Osteoblast (primary cell): ENCODE data around the gene PSMD6. TPM values are rescaled to one million over a fixed set of nuclear protein-coding genes. Genes with fewer than 3 reads are reported as not detected.

Source experiments
- DNase-seq: peaks from one replicate; pipeline ENCODE4 v3.0.0; 2011; ENCODE audit warnings: low spot score, mixed read lengths; ENCODE audit not compliant: insufficient read length; ENCODE audit errors: missing footprints
- H2AFZ ChIP-seq: 2 replicates; pipeline ENCODE4 v1.6.0; 2011; ENCODE audit warnings: mild to moderate bottlenecking, low read length
- H3K27ac ChIP-seq: 2 replicates; pipeline ENCODE4 v1.5.1; 2011; ENCODE audit warnings: mild to moderate bottlenecking, low read depth, low read length, moderate library complexity
- H3K27me3 ChIP-seq: 2 replicates; pipeline ENCODE4 v1.6.0; 2012; ENCODE audit warnings: mild to moderate bottlenecking, control low read depth, inconsistent platforms, low read length, moderate library complexity; ENCODE audit not compliant: insufficient read depth
- H3K36me3 ChIP-seq: 2 replicates; pipeline ENCODE4 v1.5.1; 2011; ENCODE audit warnings: mild to moderate bottlenecking, low read length, control low read depth, moderate library complexity; ENCODE audit not compliant: insufficient read depth
- H3K4me1 ChIP-seq: 2 replicates; pipeline ENCODE4 v1.5.1; 2011; ENCODE audit warnings: mild to moderate bottlenecking, low read length, control low read depth, moderate library complexity; ENCODE audit not compliant: insufficient read depth
- H3K4me2 ChIP-seq: 2 replicates; pipeline ENCODE4 v1.6.0; 2011; ENCODE audit warnings: mild to moderate bottlenecking, low read length; ENCODE audit not compliant: insufficient read depth
- H3K4me3 ChIP-seq: fragments of 200-600 bp; sonication (generic); 3 replicates; pipeline ENCODE4 v1.5.1; 2012; ENCODE audit warnings: mild to moderate bottlenecking, low read length, inconsistent platforms; ENCODE audit not compliant: insufficient read depth
- H3K79me2 ChIP-seq: 2 replicates; pipeline ENCODE4 v1.6.0; 2012; ENCODE audit warnings: mild to moderate bottlenecking, low read length, control low read depth, inconsistent platforms; ENCODE audit not compliant: insufficient read depth
- H3K9me3 ChIP-seq: 2 replicates; pipeline ENCODE4 v1.5.1; 2011; ENCODE audit warnings: low read depth, low read length, control low read depth
- H4K20me1 ChIP-seq: 2 replicates; pipeline ENCODE4 v1.6.0; 2012; ENCODE audit warnings: mild to moderate bottlenecking, low read length, control low read depth; ENCODE audit not compliant: insufficient read depth
- CTCF ChIP-seq: IDR thresholded peaks from 2 replicates; pipeline ENCODE4 v1.5.1; 2011; ENCODE audit warnings: mild to moderate bottlenecking, low read depth, low read length, moderate library complexity; ENCODE audit errors: extremely low read depth
- total RNA-seq: library from RNA; depleted of rRNA; stranded (reverse); fragments of >200 nt; gene quantifications from 2 replicates; pipeline ENCODE4 v1.2.3, GENCODE V29; 2012

The PSMD6 gene
- total RNA-seq, 1 donor, result 76.7 TPM

- Histone ChIP-seq H3K4me3 (no peak overlapping the region), H3K4me2 (no peak overlapping the region), H3K79me2 (peaks cover 81% of the 10 kb centered on the region), H2AFZ (no peak overlapping the region), H3K27me3 (no peaks in the 10 kb centered on the region), H3K36me3 (peaks cover 13% of the 10 kb centered on the region), H4K20me1 (peaks cover 17% of the 10 kb centered on the region), H3K4me1 (peaks cover 48% of the 10 kb centered on the region), H3K27ac (no peak overlapping the region), H3K9me3 (no peaks in the 10 kb centered on the region)
- no peak for DNase-seq
- no peak for TF ChIP-seq CTCF
Observed at GRCh38 chr3:63969876-63970275, 53.4 kb downstream of the PSMD6 start.

GRCh38 chr3:63968612-63969350 is 54.5 kb downstream of the PSMD6 start:
- H3K4me2 ChIP-seq, result peak overlapping the region; percentile 76
- H3K4me1 ChIP-seq, result peaks cover 50% of the 10 kb centered on the region
- peaks cover 7% of the 10 kb centered on the region for H3K36me3 ChIP-seq
- H3K4me3 ChIP-seq, result no peak overlapping the region
- no peaks in the 10 kb centered on the region for H3K27me3 ChIP-seq
- DNase-seq, result no peak
- H3K27ac ChIP-seq, result peak overlapping the region; percentile 69
- peaks cover 17% of the 10 kb centered on the region for H4K20me1 ChIP-seq
- H3K79me2 ChIP-seq, result peaks cover 79% of the 10 kb centered on the region
- TF ChIP-seq CTCF, result no peak
- H3K9me3 ChIP-seq, result no peaks in the 10 kb centered on the region
- no peak overlapping the region for H2AFZ ChIP-seq

GRCh38 chr3:63967675-63968611 is 55.4 kb downstream of the PSMD6 start:
- Histone ChIP-seq H4K20me1 (peaks cover 16% of the 10 kb centered on the region), H3K4me1 (peaks cover 47% of the 10 kb centered on the region), H3K79me2 (peaks cover 76% of the 10 kb centered on the region), H3K27me3 (no peaks in the 10 kb centered on the region), H3K9me3 (no peaks in the 10 kb centered on the region), H3K36me3 (no peaks in the 10 kb centered on the region), H2AFZ (no peak overlapping the region), H3K27ac (peak overlapping the region; percentile 69), H3K4me2 (peak overlapping the region; percentile 76), H3K4me3 (peak overlapping the region; percentile 46)
- no peak for TF ChIP-seq CTCF
- DNase-seq, result no peak

- no peaks in the 10 kb centered on the region for H3K36me3 ChIP-seq
- H3K4me2 ChIP-seq, result no peak overlapping the region
- H2AFZ ChIP-seq, result no peak overlapping the region
- H3K9me3 ChIP-seq, result no peaks in the 10 kb centered on the region
- H3K27me3 ChIP-seq, result no peaks in the 10 kb centered on the region
- H3K79me2 ChIP-seq, result peaks cover 74% of the 10 kb centered on the region
- H3K4me1 ChIP-seq, result peaks cover 36% of the 10 kb centered on the region
- DNase-seq, result no peak
- no peak for TF ChIP-seq CTCF
- H3K27ac ChIP-seq, result peak overlapping the region; percentile 69
- peaks cover 13% of the 10 kb centered on the region for H4K20me1 ChIP-seq
- H3K4me3 ChIP-seq, result no peak overlapping the region
Observed at GRCh38 chr3:63966871-63967270, 56.4 kb downstream of the PSMD6 start.
